Measurements from ENCODE around the gene PRXL2C.
A peak's percentile ranks its signal among the peaks of the same experiment; 100 is the strongest.

PRXL2C gene

DNA sequence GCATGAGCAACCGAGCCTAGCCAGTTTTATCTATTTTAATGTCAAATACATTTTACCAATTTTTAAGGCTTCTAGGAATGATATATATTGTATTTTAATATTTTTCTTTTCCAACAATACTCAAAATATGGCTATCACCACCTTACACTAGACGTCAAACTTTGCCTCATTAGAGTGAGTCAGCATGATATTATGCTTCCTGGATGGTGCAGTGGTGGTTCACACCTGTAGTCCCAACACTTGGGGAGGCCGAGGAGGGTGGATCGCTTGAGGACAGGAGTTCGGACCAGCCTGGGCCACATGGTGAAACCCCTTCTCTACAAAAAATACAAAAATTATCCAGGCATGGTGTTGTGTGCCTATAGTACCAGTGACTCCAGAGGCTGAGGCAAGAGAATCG lies 28.2 kb downstream of the PRXL2C start:
- H3K4me3 ChIP-seq (ENCODE audit: low read depth, low read length), result no peak overlapping the region
- TF ChIP-seq CTCF (IDR thresholded peaks at IDR 0.05; ENCODE audit: low read depth, low read length), result no peak
- DNase-seq (ENCODE audit: low read depth, low spot score), result no peak
- in situ Hi-C loops (cut with HindIII; ENCODE audit: low sequenced_read_pairs), result no loop called here

DNA sequence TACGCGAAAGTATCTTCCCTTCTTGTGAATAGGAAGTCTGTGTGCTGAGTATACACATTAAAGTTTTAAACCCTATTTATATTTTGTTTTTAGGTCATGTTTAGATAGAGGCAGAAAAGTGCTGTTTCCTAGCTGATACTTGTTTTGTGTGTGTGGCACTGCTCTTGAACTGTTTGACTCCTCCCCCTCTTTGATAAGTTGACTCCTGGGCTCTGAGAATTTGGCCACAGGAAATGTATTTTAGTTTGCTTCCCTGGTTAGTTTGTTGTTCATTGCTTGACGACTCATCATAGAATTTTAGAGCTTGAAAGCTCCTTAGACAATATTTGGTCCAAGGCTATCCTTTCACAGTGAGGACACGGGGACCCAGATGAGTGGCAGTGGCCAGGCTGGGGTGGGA lies 33.5 kb downstream of the PRXL2C start:
- no peak overlapping the region for H3K4me3 ChIP-seq (ENCODE audit: low read depth, low read length)
- no peak for DNase-seq (ENCODE audit: low read depth, low spot score)
- in situ Hi-C loops (cut with HindIII; ENCODE audit: low sequenced_read_pairs), result no loop called here
- TF ChIP-seq CTCF (IDR thresholded peaks at IDR 0.05; ENCODE audit: low read depth, low read length), result no peak

DNA sequence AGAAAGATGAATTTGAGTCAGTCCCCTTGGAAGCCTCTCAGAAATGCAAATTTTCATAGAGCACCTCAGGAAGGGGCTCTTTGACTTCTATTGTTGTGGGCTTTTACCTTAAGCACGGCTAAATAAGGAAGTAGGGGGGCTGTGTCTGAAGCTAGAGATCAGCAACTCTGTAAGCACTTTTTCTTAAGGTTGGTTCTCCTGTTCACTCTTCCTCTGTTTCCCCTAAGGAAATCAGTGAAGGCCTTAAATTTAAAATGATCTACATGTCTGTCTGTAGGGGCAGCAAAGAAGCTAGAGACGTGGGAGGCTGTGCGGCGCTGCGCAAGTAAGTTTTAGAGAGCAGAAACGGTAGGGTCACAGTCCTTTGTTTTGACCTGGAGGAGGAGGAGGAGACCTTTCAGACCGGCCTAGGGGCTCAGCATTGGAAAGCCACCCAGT lies 34.3 kb downstream of the PRXL2C start:
- TF ChIP-seq CTCF (IDR thresholded peaks at IDR 0.05; ENCODE audit: low read depth, low read length), result no peak
- H3K4me3 ChIP-seq (ENCODE audit: low read depth, low read length), result no peak overlapping the region
- no peak for DNase-seq (ENCODE audit: low read depth, low spot score)
- in situ Hi-C loops (cut with HindIII; ENCODE audit: low sequenced_read_pairs), result no loop called here

- in situ Hi-C loops (cut with HindIII; ENCODE audit: low sequenced_read_pairs), result no loop called here
- DNase-seq (ENCODE audit: low read depth, low spot score), result no peak
- no peak for TF ChIP-seq CTCF (IDR thresholded peaks at IDR 0.05; ENCODE audit: low read depth, low read length)
- peak overlapping the region; percentile 62 for H3K4me3 ChIP-seq (ENCODE audit: low read depth, low read length)
Observed at GRCh38 chr9:96620181-96620514, 35.0 kb downstream of the PRXL2C start.

- in situ Hi-C loops (cut with HindIII; ENCODE audit: low sequenced_read_pairs), result no loop called here
- TF ChIP-seq CTCF (IDR thresholded peaks at IDR 0.05; ENCODE audit: low read depth, low read length), result no peak
Observed at GRCh38 chr9:96619491-96620180, 35.5 kb downstream of the PRXL2C start, which contains the start of gene CDC14B. TSS of gene CDC14B (minus strand) at chr9:96619843. CDS start at chr9:96619378, 465 bp downstream.

GRCh38 chr9:96619124-96619465 lies 36.0 kb downstream of the PRXL2C start:
- no peak for TF ChIP-seq CTCF (IDR thresholded peaks at IDR 0.05; ENCODE audit: low read depth, low read length)
- H3K4me3 ChIP-seq (ENCODE audit: low read depth, low read length), result peak overlapping the region; percentile 62

More at GRCh38 chr9:96619491-96620180, 35.5 kb downstream of the PRXL2C start, which contains the start of gene CDC14B:
- H3K4me3 ChIP-seq (ENCODE audit: low read depth, low read length), result peak within 1 kb of the TSS; percentile 62
- DNase-seq (ENCODE audit: low read depth, low spot score), result peak; percentile 92

More at GRCh38 chr9:96619124-96619465, 36.0 kb downstream of the PRXL2C start:
- DNase-seq (ENCODE audit: low read depth, low spot score), result no peak
- in situ Hi-C loops (cut with HindIII; ENCODE audit: low sequenced_read_pairs), result no loop called here
